ENCODE data around the gene TFPT.
"Not testable (repeated sequence)": the region's sequence is repeated elsewhere in the genome, so short reads cannot be mapped to it uniquely, and the experiment has no call there.

The TFPT gene

GRCh38 chr19:54114340-54115108 is 933 bp downstream of the TFPT start:
- DNase-seq, result no peak

GRCh38 chr19:54109651-54110050 is 5.8 kb downstream of the TFPT start:
- no peak for DNase-seq

DNA sequence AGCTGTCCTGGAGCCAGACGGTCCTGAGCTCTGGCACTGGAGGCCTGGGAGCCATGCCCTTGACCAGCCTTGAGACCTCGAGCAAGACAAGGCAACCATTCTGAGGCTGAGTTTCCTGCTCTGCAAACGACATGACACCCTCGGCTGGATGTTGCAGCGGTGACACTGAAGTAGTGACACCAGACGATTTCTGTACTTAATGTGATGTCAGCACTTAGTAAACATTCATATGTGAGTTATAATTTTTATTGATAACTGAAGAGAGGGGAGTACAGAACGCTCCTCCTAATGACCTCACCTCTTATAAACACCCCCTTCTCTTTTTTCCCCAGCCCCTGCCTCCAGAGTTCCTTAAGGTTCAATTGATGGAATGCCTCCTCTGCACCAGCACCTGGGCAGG is 7.0 kb downstream of the TFPT start:
- DNase-seq, result no peak

DNA sequence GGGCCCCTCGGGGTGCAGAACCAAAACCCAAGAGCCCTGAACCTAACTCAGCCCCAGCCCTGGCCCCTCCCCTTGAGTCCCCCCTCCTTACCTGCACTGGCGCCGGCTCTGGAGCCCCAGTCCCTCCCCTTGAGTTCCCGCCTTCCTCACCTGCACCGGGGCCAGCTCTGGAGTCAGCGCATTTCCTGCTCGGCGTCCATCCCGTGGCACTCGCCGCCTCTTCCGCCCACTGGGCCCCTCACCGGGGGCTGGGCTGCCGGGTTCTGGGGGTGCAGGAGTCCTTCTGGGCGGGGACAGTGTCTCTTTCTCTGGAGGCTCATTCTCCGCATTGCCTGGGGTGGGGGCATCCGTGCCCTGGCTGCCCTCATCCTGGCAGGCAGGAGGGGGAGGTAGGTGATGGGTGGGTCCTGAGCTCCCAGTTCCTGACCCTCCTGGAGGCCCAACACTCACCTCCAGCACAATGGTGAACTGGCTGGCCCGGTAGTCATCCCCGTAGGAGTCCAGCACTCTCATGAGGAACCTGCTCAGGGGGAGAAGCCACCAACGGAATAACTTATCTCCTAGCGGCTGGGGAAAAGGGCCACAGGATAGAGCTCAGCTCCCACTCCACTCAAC is 7.5 kb downstream of the TFPT start:
- no peak for DNase-seq

- no peak for DNase-seq
These were observed 8.7 kb downstream of the TFPT start for GRCh38 chr19:54106716-54107115.

- no peak for DNase-seq
These were observed 9.7 kb downstream of the TFPT start for GRCh38 chr19:54105796-54106195.

DNA sequence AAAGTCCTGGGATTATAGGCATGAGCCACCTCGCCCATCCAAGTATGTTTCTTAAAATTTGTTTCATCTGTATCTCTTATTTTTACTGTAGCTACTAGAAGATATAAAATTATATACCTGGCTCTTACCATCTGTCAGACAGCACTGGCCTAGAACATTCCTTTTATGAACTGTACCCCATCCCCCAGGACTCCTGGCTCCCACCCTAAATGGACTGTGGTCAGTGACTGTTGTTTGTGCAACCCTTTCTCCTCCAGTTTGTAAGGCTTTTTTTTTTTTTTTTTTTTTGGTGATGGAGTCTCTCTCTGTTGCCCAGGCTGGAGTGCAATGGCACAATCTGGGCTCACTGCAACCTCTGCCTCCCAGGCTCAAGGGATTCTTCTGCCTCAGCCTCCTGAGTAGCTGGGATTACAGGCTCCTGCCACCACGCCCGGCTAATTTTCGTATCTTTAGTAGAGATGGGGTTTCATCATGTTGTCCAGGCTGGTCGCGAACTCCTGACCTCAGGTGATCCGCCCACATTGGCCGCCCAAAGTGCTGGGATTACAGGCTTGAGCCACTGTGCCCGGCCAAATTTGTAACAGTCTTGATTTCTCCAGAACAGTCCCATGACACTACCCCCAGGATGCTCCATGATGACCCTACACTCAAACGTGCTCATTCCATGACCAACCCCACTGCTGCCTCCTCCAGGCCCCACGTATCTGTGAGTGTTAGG is 10.3 kb downstream of the TFPT start:
- no peak for DNase-seq

GRCh38 chr19:54102421-54103169 is 12.9 kb downstream of the TFPT start, which contains the start of gene NDUFA3:
Gene NDUFA3 (plus strand): TSS chr19:54102855. CDS start chr19:54102879, 24 bp downstream.
- peak; percentile 84 for DNase-seq

- DNase-seq, result no peak
These were observed 14.9 kb downstream of the TFPT start, which contains the start of gene OSCAR for GRCh38 chr19:54100561-54100960. Gene OSCAR (minus strand): TSS chr19:54100803. CDS start chr19:54100792, 11 bp downstream.

- DNase-seq, result not testable (repeated sequence)
These were observed 15.6 kb downstream of the TFPT start for GRCh38 chr19:54099903-54100255.

- DNase-seq, result no peak
These were observed 16.1 kb downstream of the TFPT start for GRCh38 chr19:54099190-54099902.

DNA sequence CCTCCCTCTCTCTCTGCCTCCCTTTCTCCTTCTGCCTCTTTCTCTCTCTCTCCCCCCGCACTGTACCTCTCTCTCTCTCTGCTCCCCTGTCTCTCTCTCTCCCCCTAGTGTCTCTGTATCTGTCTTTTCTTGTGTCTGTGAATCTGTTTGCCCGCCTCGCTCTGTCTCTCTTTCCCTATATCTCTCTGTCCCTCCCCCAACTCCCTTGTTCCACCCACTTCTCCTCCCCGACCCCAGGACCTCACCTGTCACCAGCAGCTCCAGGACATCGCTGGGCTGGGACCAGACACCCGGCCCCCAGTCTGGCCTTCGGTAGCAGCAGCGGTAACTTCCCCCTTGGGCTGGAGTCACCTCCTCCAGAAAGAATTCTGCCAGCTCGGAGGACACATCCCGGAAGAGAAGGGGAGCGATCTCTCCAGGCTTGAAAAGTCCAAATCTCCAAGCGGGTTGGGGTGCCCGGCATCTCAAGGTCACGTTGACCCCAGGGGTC is 18.8 kb downstream of the TFPT start:
- no peak for DNase-seq

GRCh38 chr19:54095859-54096616 is 19.4 kb downstream of the TFPT start:
- not testable (repeated sequence) for DNase-seq

- no peak for DNase-seq
These were observed 20.2 kb downstream of the TFPT start for GRCh38 chr19:54095136-54095858.

DNA sequence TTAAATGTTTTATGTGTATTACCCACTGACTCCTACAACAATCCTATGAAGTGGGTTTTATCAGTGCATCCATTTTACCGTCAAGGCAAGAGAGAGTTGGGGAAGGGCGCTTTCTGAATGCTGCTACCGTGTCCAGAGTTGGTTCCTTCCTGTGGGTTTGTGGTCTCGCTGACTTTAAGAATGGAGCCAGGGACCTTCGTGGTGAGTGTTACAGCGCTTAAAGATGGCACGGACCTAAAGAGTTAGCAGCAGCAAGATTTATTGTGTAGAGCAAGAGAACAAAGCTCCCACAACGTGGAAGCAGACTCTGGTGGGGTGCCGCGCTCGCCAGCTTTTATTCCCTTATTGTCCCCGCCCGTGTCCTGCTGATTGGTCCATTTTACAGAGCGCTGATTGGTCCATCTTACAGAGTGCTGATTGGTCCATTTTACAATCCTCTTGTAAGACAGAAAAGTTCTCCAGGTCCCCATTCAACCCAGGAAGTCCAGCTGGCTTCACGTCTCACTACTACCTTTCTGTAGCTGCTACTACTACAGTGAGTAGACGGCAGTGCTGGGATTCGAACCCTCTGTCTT is 20.9 kb downstream of the TFPT start:
- DNase-seq, result no peak

DNA sequence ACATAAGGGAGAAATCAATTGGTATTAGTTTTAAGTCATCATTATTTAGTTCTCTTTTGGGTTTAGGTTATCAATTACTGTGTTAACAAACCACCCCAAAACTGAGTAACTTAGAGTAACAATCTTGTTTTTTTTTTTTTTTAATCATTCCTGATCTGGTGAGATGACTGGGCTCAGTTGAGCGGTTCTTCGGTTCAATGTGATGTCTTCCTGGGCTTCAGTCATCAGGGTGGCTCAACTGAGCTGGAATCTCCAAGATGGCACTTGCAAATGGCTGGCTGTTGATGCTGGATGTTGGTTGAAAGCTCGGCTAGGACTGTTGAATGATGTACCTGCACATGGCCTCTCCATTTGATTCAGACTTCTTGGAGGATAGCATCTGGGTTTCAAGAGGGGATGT is 31.0 kb downstream of the TFPT start:
- no peak for DNase-seq

- no peak for DNase-seq
These were observed 34.4 kb downstream of the TFPT start, which contains the start of gene TARM1 for GRCh38 chr19:54081032-54081431. Gene TARM1 (minus strand): TSS chr19:54081365. CDS start chr19:54081340, 25 bp downstream.

DNA sequence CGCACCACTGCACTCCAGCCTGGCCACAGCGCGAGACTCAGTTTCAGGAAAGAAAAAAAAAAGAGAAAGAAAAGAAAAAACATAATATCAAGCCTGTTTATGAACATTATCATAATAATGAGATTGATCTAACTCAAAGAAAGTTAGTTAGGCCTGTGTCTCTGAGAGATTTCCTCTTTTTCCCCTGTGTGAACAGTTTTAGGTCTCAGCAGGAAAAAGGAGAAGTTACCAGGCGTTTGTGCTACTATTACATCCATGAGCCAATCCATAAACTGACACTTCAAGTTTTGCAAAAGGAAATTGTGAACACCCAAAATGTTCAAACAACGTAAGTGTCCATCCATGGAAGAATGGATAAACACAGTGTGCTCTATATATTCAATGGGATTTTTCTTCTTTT is 38.1 kb downstream of the TFPT start:
- DNase-seq, result no peak

- no peak for DNase-seq
These were observed 40.6 kb downstream of the TFPT start for GRCh38 chr19:54074851-54075250.

GRCh38 chr19:54073829-54074228 is 41.6 kb downstream of the TFPT start:
- no peak for DNase-seq
